H1 (cell line): ENCODE results near the gene SGMS1. TPM values are rescaled to one million over a fixed set of nuclear protein-coding genes. Genes with fewer than 3 reads are reported as not detected.

ENCODE experiments used
- CTCF ChIA-PET: fragments of 300-600 bp; sonication (Branson Sonifier 250); formaldehyde crosslinking; loops from one replicate; lab custom pipeline; 2021; ENCODE audit not compliant: partially characterized antibody; lab: Charles Lee
- POLR2A ChIA-PET: fragments of 300-600 bp; sonication (Branson Sonifier 250); formaldehyde crosslinking; loops from one replicate; lab custom pipeline; 2021; ENCODE audit warnings: inconsistent platforms; ENCODE audit not compliant: partially characterized antibody; lab: Charles Lee
- DNase-seq, 2 experiments: peaks; one replicate each; pipeline versions ENCODE4 v3.0.0 to v3.0.0-alpha.2; 2010 to 2022; ENCODE audit warnings: low spot score in 2 of 2, low read depth in 1 of 2, mixed read lengths in 1 of 2
- FAIRE-seq: peaks from 2 replicates; lab custom pipeline; 2011; peaks lifted over from hg19 to GRCh38; lab: Jason Lieb, UNC
- H2AFZ ChIP-seq: 2 replicates; pipeline ENCODE4 v1.8.1; 2012; ENCODE audit warnings: low read length, inconsistent platforms
- H2AK5ac ChIP-seq: 2 replicates; pipeline ENCODE4 v1.6.1; 2013; ENCODE audit warnings: low read depth, low read length
- H2BK120ac ChIP-seq: replicated peaks from 2 replicates; pipeline ENCODE3; 2013; ENCODE audit warnings: low read depth, low read length, inconsistent platforms
- H2BK12ac ChIP-seq: 2 replicates; pipeline ENCODE4 v1.6.1; 2013; ENCODE audit warnings: low read depth, low read length
- H2BK15ac ChIP-seq: 2 replicates; pipeline ENCODE4 v1.6.1; 2013; ENCODE audit warnings: low read length
- H2BK20ac ChIP-seq: 2 replicates; pipeline ENCODE4 v1.6.1; 2013; ENCODE audit warnings: low read length
- H2BK5ac ChIP-seq: 2 replicates; pipeline ENCODE4 v1.6.1; 2013; ENCODE audit warnings: low read depth, low read length
- H3K14ac ChIP-seq: 2 replicates; pipeline ENCODE4 v1.6.1; 2013; ENCODE audit warnings: inconsistent platforms; ENCODE audit not compliant: insufficient read length
- H3K18ac ChIP-seq: 2 replicates; pipeline ENCODE4 v1.6.1; 2013; ENCODE audit warnings: low read length; ENCODE audit errors: extremely low read depth
- H3K23ac ChIP-seq: 2 replicates; pipeline ENCODE4 v1.6.1; 2013; ENCODE audit warnings: inconsistent platforms; ENCODE audit not compliant: insufficient read length
- H3K23me2 ChIP-seq: 2 replicates; pipeline ENCODE4 v1.6.1; 2013; ENCODE audit warnings: low read depth, low read length
- H3K27ac ChIP-seq: 2 replicates; pipeline ENCODE4 v1.6.1; 2011; ENCODE audit warnings: low read depth, low read length, inconsistent platforms
- H3K27me3 ChIP-seq, 4 experiments: replicated peaks in 1 of 4; 1 replicate in 1 of 4; 2 replicates in 3 of 4; pipeline versions ENCODE4 v1.6.1 to v1.8.1; 2011 to 2013; ENCODE audit warnings: low read length in 3 of 4, mild to moderate bottlenecking in 3 of 4, inconsistent platforms in 2 of 4, mixed read lengths in 2 of 4, moderate library complexity in 1 of 4; ENCODE audit not compliant: control insufficient read depth in 3 of 4, insufficient read depth in 3 of 4; ENCODE audit errors: extremely low read depth in 1 of 4
- H3K36me3 ChIP-seq, 4 experiments: 2 replicates each; pipeline versions ENCODE4 v1.6.1 to v1.8.1; 2011 to 2013; ENCODE audit warnings: mild to moderate bottlenecking in 4 of 4, low read length in 3 of 4, moderate library complexity in 2 of 4, control low read depth in 1 of 4, inconsistent platforms in 1 of 4; ENCODE audit not compliant: insufficient read depth in 4 of 4, control insufficient read depth in 2 of 4
- H3K4ac ChIP-seq: replicated peaks from 2 replicates; pipeline ENCODE3; 2013; ENCODE audit warnings: low read length, low read depth, mixed read lengths, inconsistent platforms; ENCODE audit not compliant: insufficient read length
- H3K4me1 ChIP-seq, 4 experiments: replicated peaks in 1 of 4; 1 replicate in 1 of 4; 2 replicates in 3 of 4; pipeline versions ENCODE4 v1.6.1 to v1.8.1; 2011 to 2013; ENCODE audit warnings: low read length in 3 of 4, inconsistent platforms in 2 of 4, mixed read lengths in 1 of 4; ENCODE audit not compliant: insufficient read depth in 4 of 4, control insufficient read depth in 3 of 4
- H3K4me2 ChIP-seq, 2 experiments: 2 replicates each; pipeline versions ENCODE4 v1.6.1 to v1.8.1; 2011 to 2013; ENCODE audit warnings: low read depth in 2 of 2, low read length in 2 of 2, control low read depth in 1 of 2, inconsistent platforms in 1 of 2, mild to moderate bottlenecking in 1 of 2; ENCODE audit not compliant: insufficient read depth in 1 of 2
- H3K4me3 ChIP-seq, 4 experiments: fragments of 200-600, 300-600 bp in 1 of 4; sonication (generic), shearing (Covaris generic), sonication (Bioruptor Twin) in 1 of 4; 2 replicates each; pipeline versions ENCODE4 v1.5.1 to v1.8.1; 2011 to 2016; ENCODE audit warnings: low read length in 4 of 4, low read depth in 3 of 4, control low read depth in 2 of 4, inconsistent platforms in 2 of 4, mild to moderate bottlenecking in 2 of 4, mixed read lengths in 1 of 4, moderate library complexity in 1 of 4; ENCODE audit not compliant: insufficient read depth in 2 of 4; ENCODE audit errors: extremely low read depth in 1 of 4
- H3K56ac ChIP-seq: replicated peaks from 2 replicates; pipeline ENCODE3; 2013; ENCODE audit warnings: low read depth, mild to moderate bottlenecking, mixed read lengths, low read length, inconsistent platforms; ENCODE audit not compliant: insufficient read length
- H3K79me1 ChIP-seq: 2 replicates; pipeline ENCODE4 v1.6.1; 2013; ENCODE audit warnings: low read depth, low read length, control low read depth
- H3K79me2 ChIP-seq, 2 experiments: 2 replicates each; pipeline versions ENCODE4 v1.6.1 to v1.8.1; 2012 to 2013; ENCODE audit warnings: low read length in 2 of 2, mild to moderate bottlenecking in 2 of 2, inconsistent platforms in 1 of 2; ENCODE audit not compliant: insufficient read depth in 2 of 2, control insufficient read depth in 1 of 2
- H3K9ac ChIP-seq, 4 experiments: replicated peaks in 1 of 4; 1 replicate in 1 of 4; 2 replicates in 3 of 4; pipeline versions ENCODE4 v1.6.1 to v1.8.1; 2011 to 2013; ENCODE audit warnings: low read depth in 3 of 4, low read length in 3 of 4, control low read depth in 2 of 4, mild to moderate bottlenecking in 2 of 4, moderate library complexity in 2 of 4, inconsistent platforms in 1 of 4; ENCODE audit errors: extremely low read depth in 1 of 4
- H3K9me3 ChIP-seq, 2 experiments: 2 replicates each; pipeline versions ENCODE4 v1.6.1 to v1.8.1; 2012 to 2013; ENCODE audit warnings: mild to moderate bottlenecking in 2 of 2, moderate library complexity in 2 of 2, control low read depth in 1 of 2, inconsistent platforms in 1 of 2, low read depth in 1 of 2, low read length in 1 of 2, mixed read lengths in 1 of 2; ENCODE audit not compliant: insufficient read depth in 2 of 2
- H4K20me1 ChIP-seq, 2 experiments: replicated peaks in 1 of 2; 2 replicates each; pipeline versions ENCODE3 to v1.8.1; 2011 to 2013; ENCODE audit warnings: inconsistent platforms in 2 of 2, low read length in 2 of 2, mild to moderate bottlenecking in 1 of 2; ENCODE audit not compliant: insufficient read depth in 2 of 2, control insufficient read depth in 1 of 2
- H4K5ac ChIP-seq: 2 replicates; pipeline ENCODE4 v1.6.1; 2013; ENCODE audit warnings: low read length, low read depth, mixed read lengths, inconsistent platforms; ENCODE audit not compliant: insufficient read length
- H4K8ac ChIP-seq: 2 replicates; pipeline ENCODE4 v1.8.0; 2013; ENCODE audit warnings: mild to moderate bottlenecking, moderate library complexity, low read length, inconsistent platforms; ENCODE audit not compliant: insufficient read depth; ENCODE audit errors: extremely low read depth
- H4K91ac ChIP-seq: replicated peaks from 2 replicates; pipeline ENCODE3; 2013; ENCODE audit warnings: low read length, mixed read lengths, inconsistent platforms; ENCODE audit not compliant: insufficient read length
- EP300 ChIP-seq, 2 experiments: IDR thresholded peaks; 1 replicate in 1 of 2; 2 replicates in 1 of 2; pipeline ENCODE4 v1.6.1; 2011 to 2012; ENCODE audit warnings: low read depth in 2 of 2, low read length in 2 of 2, mild to moderate bottlenecking in 2 of 2, borderline replicate concordance in 1 of 2, inconsistent platforms in 1 of 2, moderate library complexity in 1 of 2
- FOSL1 ChIP-seq: IDR thresholded peaks from 2 replicates; pipeline ENCODE4 v1.6.1; 2011; ENCODE audit warnings: mild to moderate bottlenecking, low read depth, low read length, moderate library complexity; ENCODE audit not compliant: insufficient read depth
- GTF2F1 ChIP-seq: IDR thresholded peaks from 2 replicates; pipeline ENCODE4 v1.6.1; 2012; ENCODE audit warnings: low read depth, low read length, improper control_type of control experiment, borderline replicate concordance
- KDM4A ChIP-seq: IDR thresholded peaks from one replicate; pipeline ENCODE4 v1.7.1; 2012; ENCODE audit warnings: low read depth, mild to moderate bottlenecking, moderate library complexity, low read length, inconsistent platforms; ENCODE audit not compliant: severe bottlenecking
- NANOG ChIP-seq: IDR thresholded peaks from 2 replicates; pipeline ENCODE4 v1.6.1; 2011; ENCODE audit warnings: low read length, low read depth, mild to moderate bottlenecking, inconsistent platforms; ENCODE audit not compliant: insufficient read depth, poor library complexity, severe bottlenecking
- PHF8 ChIP-seq: fragments of 200-600 bp; sonication (generic); conservative IDR thresholded peaks from 2 replicates; pipeline ENCODE4 v1.7.1; 2012; ENCODE audit warnings: low read depth, mild to moderate bottlenecking, inconsistent platforms, low read length, moderate library complexity
- POLR2A ChIP-seq, 2 experiments: IDR thresholded peaks; 1 replicate in 1 of 2; 2 replicates in 1 of 2; pipeline ENCODE4 v1.6.1; 2011; ENCODE audit warnings: low read depth in 2 of 2, low read length in 2 of 2, mild to moderate bottlenecking in 2 of 2; ENCODE audit errors: control extremely low read depth in 1 of 2
- RAD21 ChIP-seq, 2 experiments: IDR thresholded peaks in 1 of 2; conservative IDR thresholded peaks in 1 of 2; 2 replicates each; pipeline ENCODE4 v1.6.1; 2011; ENCODE audit warnings: low read depth in 2 of 2, low read length in 2 of 2, improper control_type of control experiment in 1 of 2, inconsistent platforms in 1 of 2, mild to moderate bottlenecking in 1 of 2, moderate library complexity in 1 of 2
- RFX5 ChIP-seq: IDR thresholded peaks from 2 replicates; pipeline ENCODE4 v1.6.1; 2011; ENCODE audit warnings: low read depth, low read length, improper control_type of control experiment, borderline replicate concordance
- SIN3A ChIP-seq, 2 experiments: IDR thresholded peaks in 1 of 2; conservative IDR thresholded peaks in 1 of 2; 2 replicates each; pipeline ENCODE4 v1.6.1; 2011 to 2012; ENCODE audit warnings: low read length in 2 of 2, improper control_type of control experiment in 1 of 2, low read depth in 1 of 2, mild to moderate bottlenecking in 1 of 2
- TAF1 ChIP-seq: IDR thresholded peaks from 2 replicates; pipeline ENCODE4 v1.6.1; 2011; ENCODE audit warnings: mild to moderate bottlenecking, low read depth, low read length
- TAF7 ChIP-seq: optimal IDR thresholded peaks from 2 replicates; pipeline ENCODE3; 2011; ENCODE audit warnings: low read depth, mild to moderate bottlenecking, inconsistent platforms, low read length, moderate library complexity, borderline replicate concordance
- TBP ChIP-seq: IDR thresholded peaks from 2 replicates; pipeline ENCODE4 v1.6.1; 2011; ENCODE audit warnings: low read depth, low read length, improper control_type of control experiment
- WGBS, 2 experiments: shearing (Covaris generic) in 1 of 2; methylation state at CpG; one replicate each; pipeline versions ENCODE4 v1.1.6 to v1.1.7; 2013 to 2015; ENCODE audit warnings: low lambda C conversion rate in 2 of 2, mixed read lengths in 2 of 2, inconsistent platforms in 1 of 2, low coverage in 1 of 2, missing lambda C conversion rate in 1 of 2; ENCODE audit not compliant: insufficient replicate concordance in 2 of 2, insufficient coverage in 1 of 2, insufficient read length in 1 of 2; ENCODE audit errors: extremely low coverage in 1 of 2, missing lambda C conversion rate in 1 of 2; 5-methylcytosine and 5-hydroxymethylcytosine counted together
- polyA plus RNA-seq, 7 experiments: library from polyadenylated mRNA; depleted of rRNA in 3 of 7; stranded (reverse) in 5 of 7; unstranded in 2 of 7; fragments of >200 nt in 5 of 7; fragments of 200-250 nt in 2 of 7; gene quantifications; 1 replicate in 5 of 7; 2 replicates in 1 of 7; 4 replicates in 1 of 7; pipeline versions ENCODE4 v1.2.1 to v1.2.3, GENCODE V29; 2011 to 2013; ENCODE audit warnings: missing spikeins in 2 of 7, mixed read lengths in 2 of 7
- total RNA-seq: library from RNA; stranded (reverse); fragmentation: NEBNext Ultra II Directional; extraction: Animal tissue kit (Norgen Biotek cat#: 25700); gene quantifications from 2 replicates; pipeline ENCODE4 v1.2.1, GENCODE V29; 2021

The SGMS1 gene
- total and polyA plus RNA-seq, 2 of the 8 experiments (the other 6 are each of a cell fraction or from before 2014, with no cell fraction given) = 6.0 to 15.6 TPM

GRCh38 chr10:50415292-50415691, 208.5 kb downstream of the SGMS1 start:
- no peak overlapping the region for H3K56ac ChIP-seq
- FAIRE-seq (no peak), DNase-seq (no peak)
- H3K4me2 ChIP-seq = no peak overlapping the region
- no peak overlapping the region for H2BK15ac ChIP-seq
- H2AK5ac ChIP-seq = no peak overlapping the region
- TF ChIP-seq EP300 (IDR thresholded peaks at IDR 0.05; ENCODE audit: borderline replicate concordance in 1 of 2, low read depth in 2 of 2, low read length in 2 of 2) = no peak
- TF ChIP-seq TAF1 = no peak
- TF ChIP-seq SIN3A (conservative IDR thresholded peaks at IDR 0.05 in 1 of 2, IDR thresholded peaks at IDR 0.05 in 1 of 2; ENCODE audit: low read depth in 1 of 2, low read length in 2 of 2) = no peak
- no peak for TF ChIP-seq GTF2F1
- no peak for TF ChIP-seq RAD21 (IDR thresholded peaks at IDR 0.05 in 1 of 2, conservative IDR thresholded peaks at IDR 0.05 in 1 of 2; ENCODE audit: low read depth in 2 of 2, low read length in 2 of 2)
- TF ChIP-seq TBP = no peak
- TF ChIP-seq PHF8 = no peak
- no peak for TF ChIP-seq POLR2A (IDR thresholded peaks at IDR 0.05; ENCODE audit: control extremely low read depth in 1 of 2, low read depth in 2 of 2, low read length in 2 of 2)
- TF ChIP-seq NANOG = no peak
- TF ChIP-seq KDM4A = no peak
- no peak for TF ChIP-seq TAF7
- no peak for TF ChIP-seq RFX5
- TF ChIP-seq FOSL1 = no peak
- POLR2A ChIA-PET = no interaction called here
- H3K79me2 ChIP-seq = peaks cover 0 to 29% of the 10 kb centered on the region in 2 experiments; a peak in 3 of 4 replicates
- no peaks in the 10 kb centered on the region for H3K79me1 ChIP-seq
- H3K36me3 ChIP-seq = no peaks in the 10 kb centered on the region
- H3K9ac ChIP-seq = no peak overlapping the region
- H3K23me2 ChIP-seq = no peaks in the 10 kb centered on the region; the same call in 1 of the 2 replicates
- no peak overlapping the region for H3K23ac ChIP-seq
- WGBS, 2 experiments = 98% methylated on average over 3 of the region's 3 CpGs; no CpG with 5 or more reads in 1 of the 2 experiments
- H3K14ac ChIP-seq = no peak overlapping the region
- H3K27ac ChIP-seq = no peak overlapping the region
- no peak overlapping the region for H2BK12ac ChIP-seq
- H2BK20ac ChIP-seq = no peak overlapping the region
- H3K27me3 ChIP-seq = no peaks in the 10 kb centered on the region
- H4K5ac ChIP-seq = no peak overlapping the region
- no peak overlapping the region for H2BK120ac ChIP-seq
- no peak overlapping the region for H3K4ac ChIP-seq
- no peak overlapping the region for H3K4me3 ChIP-seq
- H4K20me1 ChIP-seq = peaks cover 0 to 3% of the 10 kb centered on the region in 2 experiments
- H4K8ac ChIP-seq = no peak overlapping the region
- no peaks in the 10 kb centered on the region for H3K9me3 ChIP-seq
- CTCF ChIA-PET = interaction anchor here (1.0 to 1.3 kb wide), 3 partner anchors 33 to 47 kb away, joined by 3 to 4 read pairs (median 4); no protein-coding TSS in a partner anchor
- H2BK5ac ChIP-seq = no peak overlapping the region
- H3K4me1 ChIP-seq = peaks cover 3 to 8% (median 6%) of the 10 kb centered on the region in 4 experiments; a peak in 4 of 7 replicates
- no peak overlapping the region for H2AFZ ChIP-seq
- H3K18ac ChIP-seq = no peak overlapping the region
- H4K91ac ChIP-seq = no peak overlapping the region
